Adrenal gland (tissue), 5 donors: ENCODE data around the gene TAF1C.

Source experiments
- POLR2A ChIP-seq, 2 donors: fragments of 450-650 bp; IDR thresholded peaks; one replicate each; pipeline ENCODE4 v1.6.1; 2017; ENCODE audit warnings: antibody characterized with exemption in 2 of 2, mild to moderate bottlenecking in 2 of 2, moderate library complexity in 1 of 2
- TF ChIP-seq, protein P1 (sequence below), 6 experiments: fragments of 450-650 bp in 4 of 6; fragments of 200-600 bp in 2 of 6; sonication (generic) in 1 of 6; IDR thresholded peaks; 1 replicate in 5 of 6; 2 replicates in 1 of 6; pipeline versions ENCODE4 v1.5.1 to v1.8.0; 2016 to 2021; ENCODE audit warnings: antibody characterized with exemption in 6 of 6, mild to moderate bottlenecking in 2 of 6, moderate library complexity in 1 of 6
- donor health status: DM: no; HTN: no; CAD: no.

DNA sequence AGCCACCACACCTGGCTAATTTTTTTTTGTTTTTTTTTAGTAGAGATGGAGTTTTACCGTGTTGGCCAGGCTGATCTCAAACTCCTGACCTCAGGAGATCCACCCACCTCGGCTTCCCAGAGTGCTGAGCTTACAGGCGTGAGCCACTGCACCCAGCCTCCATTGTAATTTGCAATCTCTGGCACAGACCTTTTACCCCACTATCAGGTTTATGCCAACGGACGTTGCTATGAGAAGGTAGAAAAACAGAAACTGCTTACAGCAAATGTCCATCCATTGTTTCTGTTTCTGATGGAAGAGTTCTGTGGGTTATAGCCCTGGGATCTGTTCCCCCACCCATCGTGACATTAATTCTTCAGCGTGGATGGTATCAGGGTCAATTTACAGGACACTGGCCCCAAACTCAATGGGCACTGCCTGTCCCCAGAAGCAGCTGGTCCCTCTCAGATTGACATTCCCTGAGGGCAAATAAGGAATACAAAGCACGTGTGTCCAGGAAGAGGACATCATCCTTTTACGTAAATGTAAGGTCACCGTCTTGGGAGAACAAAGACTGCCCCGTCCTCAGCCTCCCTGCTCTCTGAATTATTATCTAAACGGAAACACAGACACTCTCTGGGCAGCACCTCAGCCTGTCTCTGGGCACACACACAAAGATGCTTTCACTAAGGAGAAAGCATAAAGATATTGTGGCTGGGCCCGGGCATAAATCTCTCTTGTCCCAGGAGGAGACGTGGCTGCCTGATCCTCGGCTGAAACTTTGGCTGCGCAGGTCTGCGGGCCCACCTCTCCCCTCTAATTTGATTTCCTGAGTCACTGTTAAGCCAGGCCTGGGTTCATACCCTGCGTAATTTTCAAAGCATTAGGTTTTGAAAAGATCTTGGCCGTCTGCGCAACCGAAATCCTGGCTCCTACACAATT is 47.7 kb upstream of the TAF1C start:
- TF ChIP-seq, protein P1, sequence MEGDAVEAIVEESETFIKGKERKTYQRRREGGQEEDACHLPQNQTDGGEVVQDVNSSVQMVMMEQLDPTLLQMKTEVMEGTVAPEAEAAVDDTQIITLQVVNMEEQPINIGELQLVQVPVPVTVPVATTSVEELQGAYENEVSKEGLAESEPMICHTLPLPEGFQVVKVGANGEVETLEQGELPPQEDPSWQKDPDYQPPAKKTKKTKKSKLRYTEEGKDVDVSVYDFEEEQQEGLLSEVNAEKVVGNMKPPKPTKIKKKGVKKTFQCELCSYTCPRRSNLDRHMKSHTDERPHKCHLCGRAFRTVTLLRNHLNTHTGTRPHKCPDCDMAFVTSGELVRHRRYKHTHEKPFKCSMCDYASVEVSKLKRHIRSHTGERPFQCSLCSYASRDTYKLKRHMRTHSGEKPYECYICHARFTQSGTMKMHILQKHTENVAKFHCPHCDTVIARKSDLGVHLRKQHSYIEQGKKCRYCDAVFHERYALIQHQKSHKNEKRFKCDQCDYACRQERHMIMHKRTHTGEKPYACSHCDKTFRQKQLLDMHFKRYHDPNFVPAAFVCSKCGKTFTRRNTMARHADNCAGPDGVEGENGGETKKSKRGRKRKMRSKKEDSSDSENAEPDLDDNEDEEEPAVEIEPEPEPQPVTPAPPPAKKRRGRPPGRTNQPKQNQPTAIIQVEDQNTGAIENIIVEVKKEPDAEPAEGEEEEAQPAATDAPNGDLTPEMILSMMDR (IDR thresholded peaks at IDR 0.05) = no peak
- TF ChIP-seq POLR2A (IDR thresholded peaks at IDR 0.05) = peak in 1 of 2 donors; percentile 14
